GM19043 (cell line): ENCODE measurements around the gene ERICH3.
A peak's percentile ranks its signal among the peaks of the same experiment; 100 is the strongest.

Source experiments
- ATAC-seq: cut with Tn5 transposase; IDR thresholded peaks from one replicate; pipeline ENCODE4 v1.9.1; 2021; ENCODE audit warnings: low read depth; ENCODE audit not compliant: unreplicated experiment

ERICH3 gene

DNA sequence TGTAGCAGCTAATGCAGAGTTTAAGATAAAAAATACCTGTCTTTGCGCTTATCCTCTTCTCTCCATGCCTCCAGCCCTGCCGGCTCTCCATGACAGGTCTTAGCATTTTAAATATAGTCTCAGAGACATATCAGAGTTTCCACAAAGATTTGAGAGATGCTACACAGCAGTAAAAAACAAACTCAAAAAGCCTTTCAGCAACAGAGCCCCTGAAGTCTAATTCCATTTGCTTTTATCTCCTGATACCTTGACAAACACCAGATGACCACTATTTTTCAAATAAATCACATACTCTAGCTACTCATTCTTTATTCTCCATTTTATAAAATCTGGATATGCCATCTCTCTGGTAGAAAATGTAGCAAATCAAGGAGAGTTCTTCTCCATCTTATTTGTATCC is 81.6 kb downstream of the ERICH3 start:
- ATAC-seq = no peak

DNA sequence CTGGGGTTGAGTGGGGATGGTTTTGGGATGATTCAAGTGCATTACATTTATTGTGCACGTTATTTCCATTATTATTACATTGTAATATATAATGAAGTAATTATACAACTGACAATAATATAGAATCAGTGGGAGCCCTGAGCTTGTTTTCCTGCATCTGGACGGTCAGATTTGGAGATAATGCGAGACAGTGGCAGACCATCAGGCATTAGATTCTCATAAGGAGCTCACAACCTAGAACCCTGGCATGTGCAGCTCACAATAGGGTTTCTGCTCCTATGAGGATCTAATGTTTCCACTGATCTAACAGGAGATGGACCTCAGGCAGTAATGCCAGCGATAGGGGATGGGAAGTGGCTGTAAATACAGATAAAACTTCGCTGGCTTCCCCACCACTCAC is 83.3 kb downstream of the ERICH3 start:
- ATAC-seq = no peak

DNA sequence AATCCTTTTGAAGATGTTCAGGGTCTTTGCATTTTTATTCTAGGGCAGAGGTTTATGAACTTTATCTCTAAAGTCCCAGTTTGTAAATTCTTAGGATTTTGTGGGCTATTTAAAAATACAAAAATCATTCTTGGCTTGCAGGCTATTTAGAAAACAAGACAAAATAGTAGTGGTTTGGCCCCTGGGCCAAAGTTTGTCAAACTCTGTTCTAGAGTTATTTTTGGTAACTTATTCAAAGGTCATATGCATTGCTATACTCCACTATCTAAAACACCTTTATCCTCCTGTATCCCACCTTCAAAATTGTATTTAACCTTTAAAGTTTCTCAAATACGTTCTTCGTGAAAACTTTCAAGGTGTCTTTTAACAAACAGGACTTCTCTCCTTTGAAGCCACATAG is 85.7 kb downstream of the ERICH3 start:
- ATAC-seq = no peak

DNA sequence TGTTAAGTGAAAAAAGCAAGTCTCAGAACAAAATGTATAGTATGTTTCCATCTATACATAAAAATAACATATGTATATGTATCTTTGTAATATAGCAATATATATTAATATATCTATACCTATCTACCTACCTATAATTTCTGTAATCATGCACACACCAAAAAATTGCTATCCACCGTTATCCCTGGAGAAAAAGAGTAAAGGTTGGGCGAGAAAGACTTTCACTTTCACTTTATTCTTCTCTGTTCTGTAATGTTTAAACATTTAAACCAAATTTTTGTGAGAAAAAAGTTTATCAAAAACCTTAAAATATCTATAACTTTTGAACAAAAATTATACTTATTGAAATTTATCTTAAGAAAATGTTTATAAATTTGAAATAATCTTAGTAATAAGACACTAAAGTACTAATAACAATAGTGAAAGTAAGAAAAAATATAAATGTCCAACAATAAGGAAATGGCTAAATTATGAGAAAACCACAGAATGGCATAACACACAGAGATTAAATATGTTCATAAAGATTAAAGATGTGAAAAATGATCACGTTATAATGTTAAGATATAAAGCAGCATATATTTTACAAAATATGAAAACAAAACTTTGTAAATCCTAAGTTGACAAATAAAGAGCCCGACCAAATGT is 87.2 kb downstream of the ERICH3 start:
- no peak for ATAC-seq

DNA sequence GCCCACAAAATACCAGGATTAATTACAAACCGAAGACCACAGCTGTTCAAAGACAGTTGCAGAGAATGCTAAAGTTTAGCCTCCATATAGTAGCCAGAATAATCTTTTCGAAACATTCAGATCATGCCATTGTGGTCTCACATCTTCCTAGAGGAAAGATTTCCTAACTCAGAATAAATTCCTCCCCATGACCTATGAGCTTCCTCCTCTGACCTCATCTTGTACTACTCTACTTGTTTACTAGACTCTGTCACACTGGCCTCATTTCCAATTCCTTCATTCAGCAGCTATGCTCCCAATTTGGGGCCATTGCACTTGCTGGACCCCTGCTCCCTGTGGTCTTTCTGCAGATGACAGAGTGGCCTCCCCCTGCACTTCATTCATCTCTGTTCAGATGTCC is 89.4 kb downstream of the ERICH3 start:
- no peak for ATAC-seq

DNA sequence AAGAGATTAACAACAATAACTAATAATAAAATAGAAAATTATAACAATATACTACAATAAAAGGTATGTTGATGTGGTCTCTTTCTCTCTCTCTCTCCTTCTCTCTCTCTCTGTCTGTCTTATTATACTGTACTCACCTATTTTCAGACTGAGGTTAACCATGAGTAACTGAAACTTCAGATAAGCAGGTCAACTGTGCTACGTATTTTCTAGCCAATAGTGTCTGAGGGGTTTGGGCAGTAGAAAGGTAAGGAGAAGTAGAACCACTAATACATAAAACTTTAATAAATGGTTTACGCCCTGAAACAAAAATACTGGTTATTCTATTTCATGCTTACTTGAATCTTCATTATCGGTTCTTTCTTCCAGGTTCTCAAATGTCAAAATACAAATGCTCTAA is 90.2 kb downstream of the ERICH3 start:
- no peak for ATAC-seq

DNA sequence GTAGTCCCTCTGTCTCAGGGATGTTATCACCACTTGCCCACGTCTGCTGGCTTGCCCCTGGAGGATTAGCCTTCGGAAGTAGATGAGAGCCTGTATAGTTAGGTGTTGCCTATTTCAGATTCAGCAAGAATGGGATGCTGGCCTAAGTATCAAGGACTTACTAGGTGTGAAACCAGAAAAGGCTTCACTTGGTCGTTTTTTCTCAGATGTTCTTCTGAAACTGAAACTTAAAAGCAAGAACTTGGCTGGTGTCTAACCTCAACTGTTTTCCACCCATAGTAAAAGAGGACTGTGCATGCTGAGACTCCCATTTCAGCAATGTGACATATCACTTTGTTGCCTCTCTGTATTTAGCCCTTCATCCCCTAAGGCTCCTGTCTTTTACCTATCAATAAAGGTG is 94.2 kb downstream of the ERICH3 start:
- ATAC-seq = peak; percentile 99

DNA sequence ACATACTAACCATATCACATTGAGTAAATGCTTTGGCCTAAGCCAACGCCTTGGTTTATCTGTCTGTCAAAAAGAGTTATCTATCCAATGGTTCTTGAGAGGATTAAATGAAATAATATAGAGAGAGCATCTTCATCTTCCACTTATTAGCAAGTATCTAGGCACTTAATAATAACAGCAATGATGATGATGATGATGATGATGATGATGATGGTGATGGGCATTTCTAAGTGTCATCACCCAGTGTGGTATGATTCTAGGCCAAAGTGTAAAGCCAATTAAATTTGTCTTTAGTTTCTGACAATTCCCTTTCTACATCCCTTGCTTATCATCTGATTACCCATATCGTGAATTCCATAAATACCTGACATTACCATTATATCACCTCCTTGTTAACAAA is 95.5 kb downstream of the ERICH3 start:
- ATAC-seq = no peak

DNA sequence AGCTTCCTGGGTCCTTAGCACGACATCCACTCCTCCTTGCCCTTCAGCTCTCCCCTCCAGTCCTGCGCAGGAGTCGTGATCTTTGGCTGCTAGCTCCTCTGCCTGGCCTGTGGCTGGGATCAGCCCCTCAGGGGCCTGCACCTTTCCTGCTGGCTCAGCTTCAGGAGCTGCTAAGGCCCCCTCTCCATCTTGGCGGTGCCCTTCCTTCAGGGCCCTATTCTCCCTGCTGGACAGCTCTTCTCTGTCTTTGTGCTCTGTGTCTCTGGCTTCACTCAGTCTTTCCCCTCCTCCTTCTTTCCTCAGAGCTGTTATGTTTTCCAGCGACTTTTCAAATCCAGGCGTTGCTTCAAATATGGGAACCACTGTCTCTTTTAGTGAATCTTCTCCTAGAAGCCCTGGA is 101.7 kb downstream of the ERICH3 start:
- no peak for ATAC-seq

DNA sequence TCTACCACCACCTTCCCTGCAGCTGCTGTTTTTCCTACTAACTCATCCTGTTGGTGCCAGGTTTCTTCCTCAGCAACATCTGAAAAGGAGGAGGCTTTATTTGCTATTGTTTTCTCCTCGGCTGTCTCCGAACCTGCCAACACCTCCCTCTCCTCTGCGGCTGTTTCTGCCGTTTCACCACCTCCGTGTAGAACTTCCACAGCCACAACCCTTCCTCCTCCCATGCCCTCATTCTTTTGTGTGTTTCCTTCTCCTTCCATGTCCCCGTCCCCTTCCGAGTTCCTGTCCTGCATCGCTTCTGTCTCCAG is 102.1 kb downstream of the ERICH3 start:
- no peak for ATAC-seq

DNA sequence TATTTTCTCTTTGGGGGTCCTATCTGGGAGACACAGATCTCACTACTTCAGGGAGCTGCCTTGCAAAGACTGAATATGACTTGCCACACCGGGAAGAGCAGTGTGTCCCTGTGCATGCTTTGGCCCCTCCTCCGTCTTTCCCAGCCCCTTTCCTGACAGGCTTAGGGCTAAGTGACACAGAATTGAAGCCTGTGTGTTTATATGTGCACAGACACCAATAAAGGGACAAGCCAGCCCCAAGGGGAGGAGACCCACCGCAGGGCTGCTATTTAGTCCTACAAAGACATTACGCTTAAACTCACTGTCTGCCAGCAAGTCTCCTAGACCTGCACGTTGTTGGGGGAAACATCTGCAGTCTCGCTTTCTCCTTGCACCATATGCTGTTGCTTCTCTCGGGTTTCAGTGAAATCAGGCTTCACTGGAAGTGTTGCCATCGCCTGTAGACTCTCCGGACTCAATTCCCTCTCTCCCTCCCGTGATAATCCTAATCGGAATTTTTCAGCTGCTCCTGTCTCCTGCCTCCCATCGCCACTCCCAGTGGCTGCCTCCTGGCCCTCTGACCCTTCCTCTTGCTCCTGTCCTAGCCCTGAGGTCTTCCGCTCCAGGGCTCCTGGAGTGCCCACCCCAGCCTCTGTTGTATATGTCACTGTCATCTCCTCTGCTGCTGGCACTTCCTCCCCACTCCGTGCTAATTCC is 102.6 kb downstream of the ERICH3 start:
- no peak for ATAC-seq

DNA sequence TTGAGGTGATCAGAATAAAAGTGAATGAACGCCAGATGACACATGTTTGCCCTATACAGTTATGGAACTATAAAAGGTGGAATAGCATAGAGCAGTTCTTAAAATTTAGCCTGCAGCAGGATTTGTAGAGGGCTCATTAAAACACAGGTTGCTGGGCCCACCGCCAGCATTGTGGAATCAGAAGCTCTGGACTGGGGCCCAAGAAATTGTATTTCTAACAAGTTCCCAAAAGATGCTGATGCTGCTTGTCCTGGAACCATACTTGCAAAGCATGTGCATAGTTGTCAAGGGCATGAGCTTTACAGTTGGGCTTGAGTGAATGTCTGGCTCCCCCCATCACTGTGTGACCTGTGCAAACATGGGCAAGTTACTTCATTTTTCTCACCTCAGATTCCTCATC is 123.7 kb downstream of the ERICH3 start:
- ATAC-seq = no peak

DNA sequence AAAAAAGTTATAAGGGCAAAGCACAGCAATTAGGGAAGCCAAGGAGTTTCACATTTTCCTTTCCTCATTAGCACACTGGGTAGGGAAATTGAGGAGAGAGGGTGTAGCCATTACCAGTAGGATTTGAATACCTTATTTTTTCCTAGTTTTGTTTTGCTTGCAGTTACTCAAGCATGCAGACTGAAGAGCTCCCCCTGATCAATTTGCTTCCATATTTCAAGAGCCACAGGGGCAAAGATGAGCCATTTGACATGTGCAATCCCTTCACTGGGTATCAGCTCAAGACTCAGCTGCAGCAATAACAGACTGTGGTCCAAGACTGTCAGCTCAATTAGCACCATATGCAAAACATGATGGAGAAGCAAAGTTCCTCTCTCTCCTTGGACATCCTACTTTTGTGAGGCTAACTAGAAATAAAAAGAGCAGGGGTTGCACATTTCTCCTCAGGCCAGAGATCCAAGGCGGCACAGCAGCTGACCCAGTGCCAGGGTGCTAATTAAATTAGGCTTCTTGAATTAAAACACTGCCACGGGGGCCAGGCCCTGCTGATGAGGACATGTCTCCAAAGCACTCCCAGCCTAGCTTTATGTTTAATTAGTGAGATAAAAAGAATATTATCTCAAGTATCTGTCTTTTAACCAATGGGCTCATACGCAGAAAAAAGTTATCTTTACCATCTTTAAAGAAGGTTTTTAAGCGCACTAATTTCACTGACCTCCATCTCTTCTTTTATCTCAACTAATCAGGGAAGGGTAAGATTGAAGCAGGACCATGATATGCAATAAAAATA is 124.4 kb downstream of the ERICH3 start:
- no peak for ATAC-seq

DNA sequence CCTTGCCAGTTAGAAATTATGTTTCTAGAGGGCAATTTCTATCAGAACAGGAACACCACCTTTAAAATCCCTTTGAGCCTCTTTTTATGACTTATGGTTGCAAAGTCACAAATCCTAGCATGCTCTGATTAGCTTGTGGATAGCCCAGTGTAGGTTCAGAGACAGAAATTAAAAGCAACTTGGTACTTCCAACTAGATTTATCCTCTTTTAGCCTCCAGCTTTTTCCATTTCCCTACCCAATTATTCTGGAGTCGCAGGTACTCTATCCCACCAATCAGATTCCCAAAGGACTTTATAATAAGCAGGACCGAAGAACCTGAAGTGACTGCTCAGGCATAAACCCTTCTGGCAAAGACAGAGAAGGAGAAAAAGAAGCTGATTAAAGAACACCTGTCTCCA is 127.8 kb downstream of the ERICH3 start:
- ATAC-seq = no peak

DNA sequence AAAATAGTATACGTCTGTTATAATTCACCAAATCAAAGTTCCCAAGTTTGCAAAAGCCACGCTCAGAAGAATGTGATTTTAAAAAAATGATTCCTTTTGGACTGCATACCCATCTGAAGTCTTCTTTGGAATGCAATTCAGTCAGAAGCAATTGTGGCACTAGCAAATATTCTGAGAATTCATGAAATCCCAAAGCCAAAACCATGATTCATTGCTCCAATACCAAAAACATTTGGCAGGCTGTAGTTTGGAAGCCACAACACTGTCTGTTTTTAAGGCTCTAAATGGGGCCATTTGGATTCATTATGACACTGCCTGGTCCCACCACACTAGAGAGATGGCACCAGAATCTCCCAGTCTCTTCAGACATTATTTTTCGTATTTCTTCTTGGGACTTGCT is 139.4 kb downstream of the ERICH3 start:
- no peak for ATAC-seq

DNA sequence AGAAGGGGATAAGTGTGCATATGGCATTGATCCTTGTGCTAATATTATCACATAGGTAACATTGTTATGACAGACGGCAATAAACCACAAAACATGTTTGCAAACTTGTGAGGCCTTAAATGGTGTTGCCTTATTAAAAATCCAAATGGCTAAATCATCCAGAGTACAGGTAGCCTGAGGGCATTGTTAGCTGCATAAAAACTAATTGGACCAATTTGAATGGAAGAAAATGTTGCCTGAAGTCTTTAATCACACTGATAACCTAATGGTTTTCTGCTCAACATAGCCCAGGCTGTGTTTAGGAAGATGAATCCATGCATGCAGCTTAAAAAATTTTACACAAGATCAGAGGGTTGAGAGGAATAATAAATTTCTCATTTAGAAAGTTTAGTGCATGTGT is 141.8 kb downstream of the ERICH3 start:
- ATAC-seq = no peak

DNA sequence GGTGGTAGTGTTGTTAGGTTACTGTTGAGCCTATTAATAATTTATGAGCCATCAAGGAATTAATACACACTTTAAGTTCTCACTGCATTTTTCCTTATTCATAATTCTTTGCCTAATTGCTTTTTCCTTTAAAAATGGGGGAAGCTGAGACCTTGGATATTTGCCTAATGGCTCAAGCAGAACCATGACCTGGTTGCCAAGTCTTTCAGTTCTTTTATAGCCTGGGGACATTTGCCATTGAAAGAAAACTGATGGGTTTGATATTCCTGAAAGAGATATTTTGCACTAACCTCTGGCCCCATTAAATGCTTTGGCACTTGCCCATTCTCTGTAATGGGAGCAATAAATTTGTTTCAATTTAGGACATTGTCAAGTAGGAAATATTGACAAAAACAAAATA is 142.7 kb downstream of the ERICH3 start:
- no peak for ATAC-seq

DNA sequence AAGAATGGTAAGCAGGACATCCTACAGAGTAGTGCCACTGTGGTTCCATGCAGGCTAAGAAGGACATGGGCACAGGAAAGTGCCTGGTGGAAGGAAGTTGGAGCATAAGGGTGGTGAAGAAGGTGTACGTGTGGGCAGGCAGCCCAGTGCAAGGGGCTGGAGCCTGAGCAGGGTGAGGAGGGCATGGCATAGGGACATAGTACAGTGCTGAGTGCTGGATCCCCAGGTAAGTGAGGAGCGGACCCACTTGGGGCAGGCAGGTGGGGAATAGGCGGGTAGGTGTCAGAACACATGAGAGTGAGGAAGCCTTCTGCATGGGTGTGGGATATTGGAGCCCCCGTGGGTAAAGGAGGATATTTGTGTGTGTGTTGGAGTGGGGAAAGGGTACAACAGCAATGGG is 145.5 kb downstream of the ERICH3 start:
- ATAC-seq = no peak

DNA sequence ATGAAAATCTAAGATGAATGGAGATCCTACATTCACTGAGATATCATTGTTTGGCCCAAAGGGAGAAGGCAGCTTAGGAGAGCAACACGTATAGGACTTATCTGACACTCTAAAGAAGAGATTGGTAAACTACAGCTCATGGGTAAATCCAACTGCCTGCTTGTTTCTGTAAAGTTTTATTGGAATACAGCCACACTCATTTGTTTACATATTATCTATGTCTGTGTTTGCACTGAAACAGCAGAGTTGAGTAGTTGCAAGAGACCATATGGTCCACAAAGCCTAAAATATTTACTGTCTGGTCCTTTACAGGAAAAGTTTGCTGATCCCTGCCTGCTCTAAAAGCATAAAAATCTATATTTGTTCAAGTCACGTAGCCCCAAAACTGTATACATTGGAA is 146.9 kb downstream of the ERICH3 start:
- ATAC-seq = no peak

DNA sequence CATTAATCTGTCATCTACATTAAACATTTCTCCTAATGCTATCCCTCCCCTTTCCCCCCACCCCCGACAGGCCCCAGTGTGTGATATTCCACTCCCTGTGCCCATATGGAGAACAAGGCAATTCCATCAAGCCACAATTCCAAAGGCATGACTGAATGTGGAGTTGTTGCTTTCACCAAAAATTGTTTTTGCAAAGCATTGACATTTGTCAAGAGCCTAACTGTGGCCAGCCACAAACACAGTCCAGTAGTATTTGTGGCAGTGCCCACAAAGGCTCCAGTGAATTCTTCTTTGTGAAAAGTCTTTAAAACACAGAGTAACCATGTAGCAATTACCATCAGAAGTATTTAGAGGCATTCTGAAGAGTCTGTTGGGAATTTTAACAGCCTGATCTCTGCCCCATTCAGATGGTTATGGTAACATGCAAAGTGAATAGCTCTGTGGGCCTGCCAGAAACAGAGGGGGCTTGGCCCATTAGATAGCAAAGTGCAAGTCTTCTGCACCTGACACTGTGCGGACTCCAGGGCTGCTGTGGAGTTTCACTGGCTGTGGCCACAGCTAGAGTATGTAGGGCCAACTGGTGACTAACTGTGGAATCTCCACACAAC is 149.6 kb downstream of the ERICH3 start:
- ATAC-seq = no peak

DNA sequence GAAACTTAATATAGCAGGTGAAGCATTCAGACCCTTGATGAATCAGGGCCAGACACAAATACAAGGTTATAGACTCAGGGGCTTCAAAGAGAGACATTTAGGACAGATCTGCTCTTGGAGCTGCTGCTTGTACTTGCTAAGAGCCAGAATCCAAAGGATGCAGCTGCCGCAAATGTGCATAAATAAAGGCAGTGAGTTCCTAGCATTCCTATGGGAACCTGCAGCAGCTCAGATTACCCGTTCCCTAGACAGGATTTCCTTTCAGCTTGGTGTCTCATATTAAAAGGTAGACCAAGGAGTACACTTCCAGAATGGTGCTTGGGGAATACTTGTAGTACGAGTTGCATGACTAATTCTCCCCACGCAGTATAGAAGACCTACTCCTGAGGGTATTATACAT is 151.4 kb downstream of the ERICH3 start:
- no peak for ATAC-seq
